ACHN (cell line): ENCODE data around the gene FGFRL1.

Experiments used
- DNase-seq: peaks from one replicate; pipeline ENCODE4 v3.0.0-alpha.2; 2015
- in situ Hi-C: cut with HindIII; loops from 2 replicates; pipeline ENCODE4 v1.10.0; 2017; ENCODE audit warnings: low sequenced_read_pairs, low pct_ligation_motif_present, low pct_unique_long_range_greater_than_20kb

Gene FGFRL1

GRCh38 chr4:1002631-1003251 is 8.7 kb upstream of the FGFRL1 start:
- in situ Hi-C loops, result no loop called here
- no peak for DNase-seq

- DNase-seq, result no peak
- in situ Hi-C loops, result no loop called here
Observed at GRCh38 chr4:1003271-1004070, 8.0 kb upstream of the FGFRL1 start.

- no peak for DNase-seq
- in situ Hi-C loops, result no loop called here
Observed at GRCh38 chr4:1004071-1004418, 7.4 kb upstream of the FGFRL1 start.

GRCh38 chr4:1004557-1005485 is 6.6 kb upstream of the FGFRL1 start:
- in situ Hi-C loops, result no loop called here

GRCh38 chr4:1006856-1007255 is 4.6 kb upstream of the FGFRL1 start:
- in situ Hi-C loops, result no loop called here
- no peak for DNase-seq

More at GRCh38 chr4:1004557-1005485, 6.6 kb upstream of the FGFRL1 start:
- no peak for DNase-seq

- in situ Hi-C loops, result no loop called here
- peak; percentile 17 for DNase-seq
Observed at GRCh38 chr4:1008840-1009541, 2.4 kb upstream of the FGFRL1 start.

GRCh38 chr4:1009542-1010394 is 1.7 kb upstream of the FGFRL1 start:
- in situ Hi-C loops, result no loop called here
- DNase-seq, result peak; percentile 59

GRCh38 chr4:1010395-1011021 is 918 bp upstream of the FGFRL1 start:
- peak; percentile 62 for DNase-seq
- in situ Hi-C loops, result no loop called here

- DNase-seq, result no peak
- in situ Hi-C loops, result no loop called here
Observed at GRCh38 chr4:1011666-1012033, 224 bp downstream of the FGFRL1 start.

GRCh38 chr4:1012034-1012739 is 761 bp downstream of the FGFRL1 start:
- DNase-seq, result peak; percentile 46
- in situ Hi-C loops, result no loop called here

GRCh38 chr4:1013225-1014073 is 2.0 kb downstream of the FGFRL1 start:
- in situ Hi-C loops, result no loop called here
- DNase-seq, result no peak

GRCh38 chr4:1014291-1015167 is 3.1 kb downstream of the FGFRL1 start:
- in situ Hi-C loops, result no loop called here
- no peak for DNase-seq

- in situ Hi-C loops, result no loop called here
- DNase-seq, result no peak
Observed at GRCh38 chr4:1015179-1015578, 3.8 kb downstream of the FGFRL1 start.

GRCh38 chr4:1015746-1016145 is 4.3 kb downstream of the FGFRL1 start:
- DNase-seq, result no peak
- in situ Hi-C loops, result no loop called here

- no peak for DNase-seq
- in situ Hi-C loops, result no loop called here
Observed at GRCh38 chr4:1017211-1017610, 5.8 kb downstream of the FGFRL1 start.
